ENCODE measurements around the gene KCNK7. TPM values are rescaled to one million over a fixed set of nuclear protein-coding genes. Genes with fewer than 3 reads are reported as not detected.

Gene KCNK7
- total RNA-seq, 1 donor from 2014 or later, result 0.84 TPM

GRCh38 chr11:65620666-65621065 lies 25.1 kb upstream of the KCNK7 start:
- Mint-ChIP-seq H3K4me1 (ENCODE audit: low read depth, unreplicated experiment) (peaks cover 8% of the 10 kb centered on the region), H3K36me3 (ENCODE audit: low read depth, unreplicated experiment) (peaks cover 11% of the 10 kb centered on the region), H3K27me3 (ENCODE audit: low read depth, unreplicated experiment) (no peaks in the 10 kb centered on the region), H3K9me3 (ENCODE audit: unreplicated experiment) (no peaks in the 10 kb centered on the region), H3K27ac (ENCODE audit: unreplicated experiment) (no peak overlapping the region), H3K4me3 (ENCODE audit: unreplicated experiment) (no peak overlapping the region)
- no peaks in the 10 kb centered on the region for H3K27me3 ChIP-seq (ENCODE audit: insufficient read depth, low read length)
- peaks cover 47% of the 10 kb centered on the region for H4K20me1 ChIP-seq (ENCODE audit: insufficient read depth, low read length)
- H3K4me3 ChIP-seq (ENCODE audit: insufficient read depth, low read depth, low read length), result no peak overlapping the region
- FAIRE-seq, result no peak
- no peak overlapping the region for H2AFZ ChIP-seq (ENCODE audit: low read depth, low read length)
- TF ChIP-seq EZH2 (IDR thresholded peaks at IDR 0.05; ENCODE audit: insufficient read depth, low read length), result no peak
- no peak for TF ChIP-seq CTCF (IDR thresholded peaks at IDR 0.05; ENCODE audit: insufficient read depth, low read depth, low read length)
- peaks cover 56% of the 10 kb centered on the region for H3K79me2 ChIP-seq (ENCODE audit: insufficient read depth, low read length)
- H3K27ac ChIP-seq (ENCODE audit: low read depth, low read length), result no peak overlapping the region
- no peak for DNase-seq (ENCODE audit: low read depth)
- no peaks in the 10 kb centered on the region for H3K9me3 ChIP-seq (ENCODE audit: insufficient read depth, low read depth, low read length)
- no peak overlapping the region for H3K4me2 ChIP-seq (ENCODE audit: low read length)
- no peak overlapping the region for H3K9ac ChIP-seq (ENCODE audit: low read length)
- H3K36me3 ChIP-seq (ENCODE audit: insufficient read depth, low read length), result peaks cover 24% of the 10 kb centered on the region
- peaks cover 8% of the 10 kb centered on the region for H3K4me1 ChIP-seq (ENCODE audit: insufficient read depth, low read length)

GRCh38 chr11:65619281-65619928 lies 23.8 kb upstream of the KCNK7 start:
- Histone ChIP-seq H3K4me1 (ENCODE audit: insufficient read depth, low read length) (peaks cover 8% of the 10 kb centered on the region), H3K9me3 (ENCODE audit: insufficient read depth, low read depth, low read length) (no peaks in the 10 kb centered on the region), H3K4me3 (ENCODE audit: insufficient read depth, low read depth, low read length) (no peak overlapping the region), H3K79me2 (ENCODE audit: insufficient read depth, low read length) (peaks cover 61% of the 10 kb centered on the region), H2AFZ (ENCODE audit: low read depth, low read length) (no peak overlapping the region), H4K20me1 (ENCODE audit: insufficient read depth, low read length) (peaks cover 44% of the 10 kb centered on the region), H3K27me3 (ENCODE audit: insufficient read depth, low read length) (no peaks in the 10 kb centered on the region), H3K36me3 (ENCODE audit: insufficient read depth, low read length) (peaks cover 23% of the 10 kb centered on the region), H3K9ac (ENCODE audit: low read length) (no peak overlapping the region), H3K4me2 (ENCODE audit: low read length) (no peak overlapping the region), H3K27ac (ENCODE audit: low read depth, low read length) (no peak overlapping the region)
- H3K27me3 Mint-ChIP-seq (ENCODE audit: low read depth, unreplicated experiment), result no peaks in the 10 kb centered on the region
- TF ChIP-seq CTCF (IDR thresholded peaks at IDR 0.05; ENCODE audit: insufficient read depth, low read depth, low read length), result no peak
- no peak for TF ChIP-seq EZH2 (IDR thresholded peaks at IDR 0.05; ENCODE audit: insufficient read depth, low read length)
- DNase-seq (ENCODE audit: low read depth) (no peak), FAIRE-seq (no peak)
- peaks cover 8% of the 10 kb centered on the region for H3K4me1 Mint-ChIP-seq (ENCODE audit: low read depth, unreplicated experiment)
- H3K36me3 Mint-ChIP-seq (ENCODE audit: low read depth, unreplicated experiment), result peaks cover 11% of the 10 kb centered on the region
- H3K27ac Mint-ChIP-seq (ENCODE audit: unreplicated experiment), result no peak overlapping the region
- no peaks in the 10 kb centered on the region for H3K9me3 Mint-ChIP-seq (ENCODE audit: unreplicated experiment)
- H3K4me3 Mint-ChIP-seq (ENCODE audit: unreplicated experiment), result peak overlapping the region; percentile 6

- no peak for FAIRE-seq
- Mint-ChIP-seq H3K27ac (ENCODE audit: unreplicated experiment) (no peak overlapping the region), H3K4me1 (ENCODE audit: low read depth, unreplicated experiment) (peaks cover 8% of the 10 kb centered on the region), H3K9me3 (ENCODE audit: unreplicated experiment) (no peaks in the 10 kb centered on the region), H3K4me3 (ENCODE audit: unreplicated experiment) (no peak overlapping the region), H3K36me3 (ENCODE audit: low read depth, unreplicated experiment) (peaks cover 11% of the 10 kb centered on the region), H3K27me3 (ENCODE audit: low read depth, unreplicated experiment) (no peaks in the 10 kb centered on the region)
- H4K20me1 ChIP-seq (ENCODE audit: insufficient read depth, low read length), result peaks cover 44% of the 10 kb centered on the region
- peaks cover 65% of the 10 kb centered on the region for H3K79me2 ChIP-seq (ENCODE audit: insufficient read depth, low read length)
- DNase-seq (ENCODE audit: low read depth), result no peak
- no peak overlapping the region for H3K27ac ChIP-seq (ENCODE audit: low read depth, low read length)
- no peaks in the 10 kb centered on the region for H3K9me3 ChIP-seq (ENCODE audit: insufficient read depth, low read depth, low read length)
- no peak overlapping the region for H2AFZ ChIP-seq (ENCODE audit: low read depth, low read length)
- peaks cover 23% of the 10 kb centered on the region for H3K36me3 ChIP-seq (ENCODE audit: insufficient read depth, low read length)
- peaks cover 8% of the 10 kb centered on the region for H3K4me1 ChIP-seq (ENCODE audit: insufficient read depth, low read length)
- no peak overlapping the region for H3K4me3 ChIP-seq (ENCODE audit: insufficient read depth, low read depth, low read length)
- H3K4me2 ChIP-seq (ENCODE audit: low read length), result no peak overlapping the region
- no peaks in the 10 kb centered on the region for H3K27me3 ChIP-seq (ENCODE audit: insufficient read depth, low read length)
- H3K9ac ChIP-seq (ENCODE audit: low read length), result no peak overlapping the region
- no peak for TF ChIP-seq CTCF (IDR thresholded peaks at IDR 0.05; ENCODE audit: insufficient read depth, low read depth, low read length)
- TF ChIP-seq EZH2 (IDR thresholded peaks at IDR 0.05; ENCODE audit: insufficient read depth, low read length), result no peak
Measured at GRCh38 chr11:65618763-65619162, 23.2 kb upstream of the KCNK7 start.

Measured in astrocyte (in vitro differentiated cells and primary cell).